ENCODE results near the gene MYO3B.

MYO3B gene

GRCh38 chr2:170530803-170531564 lies 353.0 kb downstream of the MYO3B start:
- no peak overlapping the region for H3K27ac ChIP-seq (ENCODE audit: low read length, poor library complexity, severe bottlenecking)
- no peaks in the 10 kb centered on the region for H3K27me3 ChIP-seq (ENCODE audit: control insufficient read depth in 1 of 2, insufficient read depth in 1 of 2, low read length in 2 of 2)
- 77% methylated on average over 1 of the region's 2 CpGs for WGBS
- no peaks in the 10 kb centered on the region for H3K36me3 ChIP-seq (ENCODE audit: control insufficient read depth in 1 of 2, insufficient read depth in 2 of 2, low read depth in 1 of 2, low read length in 2 of 2)
- no peak overlapping the region for H3K4ac ChIP-seq (ENCODE audit: low read depth in 1 of 2, low read length in 2 of 2)
- no peak overlapping the region for H3K4me3 ChIP-seq (ENCODE audit: insufficient read depth in 1 of 2, low read depth in 1 of 2, low read length in 2 of 2)
- H4K8ac ChIP-seq (ENCODE audit: low read length), result no peak overlapping the region
- no peak overlapping the region for H4K91ac ChIP-seq (ENCODE audit: low read length)
- no peak overlapping the region for H2BK5ac ChIP-seq (ENCODE audit: low read depth, low read length, poor library complexity, severe bottlenecking)
- no peak overlapping the region for H2BK120ac ChIP-seq (ENCODE audit: low read depth, low read length)
- peaks cover 3% of the 10 kb centered on the region for H3K4me1 ChIP-seq (ENCODE audit: control insufficient read depth, insufficient read depth, low read depth, low read length)
- H2BK15ac ChIP-seq (ENCODE audit: low read depth, poor library complexity, severe bottlenecking), result no peak overlapping the region
- H3K14ac ChIP-seq (ENCODE audit: low read length in 2 of 2), result no peak overlapping the region
- no peak overlapping the region for H2BK12ac ChIP-seq (ENCODE audit: low read length in 2 of 2)
- no peaks in the 10 kb centered on the region for H3K9me3 ChIP-seq (ENCODE audit: control insufficient read depth, low read length)
- no peak overlapping the region for H3K9ac ChIP-seq (ENCODE audit: low read length)
- H2AFZ ChIP-seq (ENCODE audit: low read depth, low read length), result no peak overlapping the region
- H3K79me1 ChIP-seq (replicated peaks; ENCODE audit: low read length, poor library complexity, severe bottlenecking), result no peaks in the 10 kb centered on the region
- no peak for DNase-seq
- no peak overlapping the region for H3K4me2 ChIP-seq (ENCODE audit: low read length, poor library complexity, severe bottlenecking)
- no peak overlapping the region for H3K23ac ChIP-seq (ENCODE audit: low read length in 2 of 2)
- no peak overlapping the region for H3K18ac ChIP-seq (ENCODE audit: low read depth in 1 of 2, low read length in 2 of 2)
- H2AK5ac ChIP-seq (ENCODE audit: low read length, severe bottlenecking), result no peak overlapping the region

DNA sequence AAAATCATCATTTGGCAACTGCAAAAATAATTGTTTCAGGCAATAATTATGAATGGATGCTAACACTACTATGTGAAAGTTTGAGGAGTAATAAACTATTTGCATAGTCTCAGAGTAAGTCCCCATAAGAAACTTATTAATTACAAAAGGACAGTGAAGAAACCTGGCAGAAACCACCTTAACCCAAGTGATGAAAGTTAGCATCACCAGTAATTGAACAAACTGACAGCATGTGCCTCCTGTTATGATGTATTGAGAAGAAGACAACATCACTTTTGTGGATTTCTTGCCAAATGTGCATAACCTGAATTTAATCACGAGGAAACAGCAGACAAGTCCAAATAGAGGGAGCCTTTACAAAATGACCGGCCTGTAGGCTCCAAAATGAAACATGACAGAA lies 353.9 kb downstream of the MYO3B start:
- Histone ChIP-seq H3K9ac (ENCODE audit: low read length) (no peak overlapping the region), H3K27ac (ENCODE audit: low read length, poor library complexity, severe bottlenecking) (no peak overlapping the region), H3K18ac (ENCODE audit: low read depth in 1 of 2, low read length in 2 of 2) (no peak overlapping the region), H4K91ac (ENCODE audit: low read length) (no peak overlapping the region), H3K4ac (ENCODE audit: low read depth in 1 of 2, low read length in 2 of 2) (no peak overlapping the region), H2BK120ac (ENCODE audit: low read depth, low read length) (no peak overlapping the region), H3K79me1 (replicated peaks; ENCODE audit: low read length, poor library complexity, severe bottlenecking) (no peaks in the 10 kb centered on the region), H4K8ac (ENCODE audit: low read length) (no peak overlapping the region), H2AFZ (ENCODE audit: low read depth, low read length) (no peak overlapping the region), H2BK12ac (ENCODE audit: low read length in 2 of 2) (no peak overlapping the region), H3K36me3 (ENCODE audit: control insufficient read depth in 1 of 2, insufficient read depth in 2 of 2, low read depth in 1 of 2, low read length in 2 of 2) (no peaks in the 10 kb centered on the region), H3K27me3 (ENCODE audit: control insufficient read depth in 1 of 2, insufficient read depth in 1 of 2, low read length in 2 of 2) (no peaks in the 10 kb centered on the region), H3K9me3 (ENCODE audit: control insufficient read depth, low read length) (no peaks in the 10 kb centered on the region), H3K23ac (ENCODE audit: low read length in 2 of 2) (no peak overlapping the region), H2BK15ac (ENCODE audit: low read depth, poor library complexity, severe bottlenecking) (no peak overlapping the region), H2BK5ac (ENCODE audit: low read depth, low read length, poor library complexity, severe bottlenecking) (no peak overlapping the region), H3K14ac (ENCODE audit: low read length in 2 of 2) (no peak overlapping the region), H3K4me2 (ENCODE audit: low read length, poor library complexity, severe bottlenecking) (no peak overlapping the region), H3K4me3 (ENCODE audit: insufficient read depth in 1 of 2, low read depth in 1 of 2, low read length in 2 of 2) (no peak overlapping the region), H3K4me1 (ENCODE audit: control insufficient read depth, insufficient read depth, low read depth, low read length) (peaks cover 3% of the 10 kb centered on the region), H2AK5ac (ENCODE audit: low read length, severe bottlenecking) (no peak overlapping the region)
- DNase-seq, result no peak
- 98% methylated on average over 2 of the region's 2 CpGs for WGBS

GRCh38 chr2:170533156-170533555 lies 355.2 kb downstream of the MYO3B start:
- no peak overlapping the region for H4K91ac ChIP-seq (ENCODE audit: low read length)
- no peak overlapping the region for H3K23ac ChIP-seq (ENCODE audit: low read length in 2 of 2)
- no peak overlapping the region for H2BK12ac ChIP-seq (ENCODE audit: low read length in 2 of 2)
- H2BK15ac ChIP-seq (ENCODE audit: low read depth, poor library complexity, severe bottlenecking), result no peak overlapping the region
- no peak overlapping the region for H3K4me3 ChIP-seq (ENCODE audit: insufficient read depth in 1 of 2, low read depth in 1 of 2, low read length in 2 of 2)
- peak overlapping the region; percentile 39 for H3K27ac ChIP-seq (ENCODE audit: low read length, poor library complexity, severe bottlenecking)
- no peak overlapping the region for H2AK5ac ChIP-seq (ENCODE audit: low read length, severe bottlenecking)
- no peaks in the 10 kb centered on the region for H3K27me3 ChIP-seq (ENCODE audit: control insufficient read depth in 1 of 2, insufficient read depth in 1 of 2, low read length in 2 of 2)
- WGBS, result 96% methylated on average over 4 of the region's 4 CpGs
- no peak overlapping the region for H2BK5ac ChIP-seq (ENCODE audit: low read depth, low read length, poor library complexity, severe bottlenecking)
- no peak overlapping the region for H4K8ac ChIP-seq (ENCODE audit: low read length)
- no peak overlapping the region for H3K9ac ChIP-seq (ENCODE audit: low read length)
- H3K4ac ChIP-seq (ENCODE audit: low read depth in 1 of 2, low read length in 2 of 2), result no peak overlapping the region
- no peak overlapping the region for H2BK120ac ChIP-seq (ENCODE audit: low read depth, low read length)
- H3K14ac ChIP-seq (ENCODE audit: low read length in 2 of 2), result no peak overlapping the region
- no peaks in the 10 kb centered on the region for H3K79me1 ChIP-seq (replicated peaks; ENCODE audit: low read length, poor library complexity, severe bottlenecking)
- no peak overlapping the region for H3K4me2 ChIP-seq (ENCODE audit: low read length, poor library complexity, severe bottlenecking)
- DNase-seq, result no peak
- H2AFZ ChIP-seq (ENCODE audit: low read depth, low read length), result no peak overlapping the region
- H3K36me3 ChIP-seq (ENCODE audit: control insufficient read depth in 1 of 2, insufficient read depth in 2 of 2, low read depth in 1 of 2, low read length in 2 of 2), result no peaks in the 10 kb centered on the region
- H3K9me3 ChIP-seq (ENCODE audit: control insufficient read depth, low read length), result no peaks in the 10 kb centered on the region
- H3K4me1 ChIP-seq (ENCODE audit: control insufficient read depth, insufficient read depth, low read depth, low read length), result peaks cover 3% of the 10 kb centered on the region
- H3K18ac ChIP-seq (ENCODE audit: low read depth in 1 of 2, low read length in 2 of 2), result no peak overlapping the region

DNA sequence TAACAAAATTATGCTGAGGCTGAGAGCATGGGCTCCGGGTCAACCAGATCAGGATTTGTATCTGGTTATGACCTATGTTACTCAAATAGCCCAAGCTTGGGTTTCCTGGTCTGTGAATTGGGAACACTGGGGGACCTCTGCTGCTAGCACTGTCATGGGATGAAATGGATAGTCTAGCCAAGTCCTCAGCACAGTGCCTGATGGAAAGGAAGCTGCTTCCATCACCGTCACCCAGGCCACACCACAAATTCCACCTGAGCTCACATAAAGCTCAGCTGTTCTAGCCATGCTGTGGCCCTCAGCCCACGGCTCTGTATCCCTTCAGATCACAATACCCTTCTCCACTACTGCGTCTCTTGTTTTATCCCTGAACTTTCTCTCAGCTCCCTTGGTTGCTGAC lies 357.6 kb downstream of the MYO3B start:
- Histone ChIP-seq H3K4me2 (ENCODE audit: low read length, poor library complexity, severe bottlenecking) (no peak overlapping the region), H2BK120ac (ENCODE audit: low read depth, low read length) (no peak overlapping the region)

More for the DNA sequence above, 357.6 kb downstream of the MYO3B start:
- H2BK12ac ChIP-seq (ENCODE audit: low read length in 2 of 2), result no peak overlapping the region
- no peak overlapping the region for H3K9ac ChIP-seq (ENCODE audit: low read length)
- H3K4ac ChIP-seq (ENCODE audit: low read depth in 1 of 2, low read length in 2 of 2), result no peak overlapping the region
- no peak overlapping the region for H3K18ac ChIP-seq (ENCODE audit: low read depth in 1 of 2, low read length in 2 of 2)
- no peak overlapping the region for H2BK5ac ChIP-seq (ENCODE audit: low read depth, low read length, poor library complexity, severe bottlenecking)
- 97% methylated on average over 4 of the region's 4 CpGs for WGBS
- no peak overlapping the region for H2AFZ ChIP-seq (ENCODE audit: low read depth, low read length)
- H3K4me3 ChIP-seq (ENCODE audit: insufficient read depth in 1 of 2, low read depth in 1 of 2, low read length in 2 of 2), result no peak overlapping the region
- H3K79me1 ChIP-seq (replicated peaks; ENCODE audit: low read length, poor library complexity, severe bottlenecking), result no peaks in the 10 kb centered on the region
- no peak overlapping the region for H3K27ac ChIP-seq (ENCODE audit: low read length, poor library complexity, severe bottlenecking)
- no peaks in the 10 kb centered on the region for H3K9me3 ChIP-seq (ENCODE audit: control insufficient read depth, low read length)
- no peak for DNase-seq
- no peaks in the 10 kb centered on the region for H3K36me3 ChIP-seq (ENCODE audit: control insufficient read depth in 1 of 2, insufficient read depth in 2 of 2, low read depth in 1 of 2, low read length in 2 of 2)
- no peak overlapping the region for H3K23ac ChIP-seq (ENCODE audit: low read length in 2 of 2)
- no peak overlapping the region for H3K14ac ChIP-seq (ENCODE audit: low read length in 2 of 2)
- H3K27me3 ChIP-seq (ENCODE audit: control insufficient read depth in 1 of 2, insufficient read depth in 1 of 2, low read length in 2 of 2), result no peaks in the 10 kb centered on the region
- H4K91ac ChIP-seq (ENCODE audit: low read length), result no peak overlapping the region
- H3K4me1 ChIP-seq (ENCODE audit: control insufficient read depth, insufficient read depth, low read depth, low read length), result peaks cover 3% of the 10 kb centered on the region
- no peak overlapping the region for H2BK15ac ChIP-seq (ENCODE audit: low read depth, poor library complexity, severe bottlenecking)
- H2AK5ac ChIP-seq (ENCODE audit: low read length, severe bottlenecking), result no peak overlapping the region
- no peak overlapping the region for H4K8ac ChIP-seq (ENCODE audit: low read length)
